NCI-H2227 (cell line): Measurements from ENCODE around the gene EEIG1.

Source experiments
- DNase-seq: peaks from one replicate; lab custom pipeline; 2025; ENCODE audit not compliant: unreplicated experiment; lab: John Stamatoyannopoulos, UW

EEIG1 gene

DNA sequence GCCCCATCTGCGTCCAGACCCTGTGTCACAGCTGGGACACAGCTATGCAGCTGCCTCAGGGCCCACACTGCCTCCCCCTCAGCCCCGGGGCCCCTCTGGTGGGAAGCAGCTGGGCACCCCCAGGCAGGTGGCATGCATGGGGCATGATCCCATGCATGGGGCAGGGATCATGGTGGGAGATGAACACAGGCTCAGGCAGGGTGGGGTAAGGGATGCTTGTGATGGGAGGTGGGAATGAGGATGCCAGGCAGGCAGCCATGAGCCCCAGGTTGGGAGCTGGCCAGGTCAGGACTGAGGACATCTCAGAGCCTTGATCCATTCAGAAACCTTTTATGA, 19.7 kb downstream of the EEIG1 start:
- DNase-seq = no peak

DNA sequence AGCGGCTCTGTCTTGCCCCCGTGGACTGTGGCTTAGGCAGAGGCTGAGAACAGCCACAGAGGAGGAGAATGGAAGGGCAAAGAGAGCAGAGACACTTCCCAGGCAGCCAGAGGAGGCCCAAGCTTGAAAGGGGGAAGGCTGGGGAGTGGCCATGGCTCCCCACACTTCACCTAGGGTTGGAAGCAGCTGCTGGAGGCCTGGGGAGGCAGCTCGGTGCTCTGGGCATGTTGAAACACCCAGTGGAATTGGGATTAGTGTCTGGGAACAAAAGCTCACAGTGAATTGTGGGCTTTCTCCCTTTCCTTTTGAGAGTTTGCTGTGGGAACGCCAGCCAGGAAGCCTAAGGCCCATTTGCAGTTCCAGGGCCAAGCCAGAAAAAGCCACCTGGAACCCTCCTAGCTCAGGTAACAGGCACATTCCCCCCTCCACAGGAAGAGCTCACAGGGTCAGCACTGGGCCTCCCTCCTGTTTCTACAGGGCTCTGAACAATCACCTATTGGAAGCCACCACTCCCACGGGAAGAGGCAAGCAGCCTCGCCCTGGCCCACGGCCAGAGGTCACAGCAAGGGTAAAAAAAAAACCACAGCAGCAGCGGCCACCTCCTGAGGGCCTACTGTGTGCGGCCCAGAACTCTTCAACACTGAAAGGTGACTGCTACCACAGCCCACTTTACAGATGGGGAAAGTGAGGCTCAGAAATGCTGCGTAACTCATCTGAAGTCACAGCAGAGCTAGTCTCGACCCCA, 20.2 kb downstream of the EEIG1 start:
- DNase-seq = no peak

DNA sequence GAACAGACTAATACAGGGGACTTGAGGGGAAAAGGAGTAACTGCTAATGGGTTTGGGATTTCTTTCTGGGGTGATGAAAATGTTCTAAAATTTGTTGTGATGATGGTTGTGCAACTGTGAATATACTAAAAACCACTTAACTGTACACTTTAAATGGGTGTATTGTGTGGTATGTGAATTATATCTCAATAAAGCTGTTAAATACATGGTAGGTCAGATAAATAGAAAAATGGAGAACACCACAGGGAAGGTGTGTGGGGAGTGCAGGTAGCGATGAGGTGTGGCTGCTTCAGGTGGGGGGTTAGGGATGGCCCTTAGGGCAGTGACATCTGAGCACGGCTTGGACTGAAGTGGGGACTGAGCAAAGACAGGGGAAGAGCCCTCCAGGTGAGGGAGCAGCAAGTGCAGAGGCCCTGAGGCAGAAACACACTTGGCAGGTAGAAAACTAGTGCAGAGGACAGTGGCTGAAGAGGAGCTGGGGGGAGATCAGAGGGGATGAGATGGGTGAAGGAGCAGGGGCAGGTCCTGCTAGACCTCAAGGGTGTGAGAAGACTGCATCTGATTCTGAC, 20.9 kb downstream of the EEIG1 start:
- DNase-seq = no peak

DNA sequence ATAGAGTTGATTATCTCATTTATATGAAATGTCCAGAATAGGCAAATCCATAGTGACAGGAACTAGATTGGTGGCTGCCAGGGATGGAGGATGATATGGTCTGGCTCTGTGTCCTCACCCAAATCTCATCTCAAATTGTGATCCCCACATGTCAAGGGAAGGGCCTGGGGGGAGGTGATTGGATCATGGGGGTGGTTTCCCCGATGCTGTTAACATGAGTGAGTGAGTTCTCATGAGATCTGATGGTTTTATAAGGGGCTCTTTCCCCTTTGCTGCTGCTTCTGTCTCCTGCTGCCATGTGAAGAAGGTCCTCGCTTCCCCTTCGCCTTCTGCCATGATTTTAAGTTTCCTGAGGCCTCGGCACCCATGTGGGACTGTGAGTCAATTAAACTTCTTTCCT, 21.4 kb downstream of the EEIG1 start:
- no peak for DNase-seq

DNA sequence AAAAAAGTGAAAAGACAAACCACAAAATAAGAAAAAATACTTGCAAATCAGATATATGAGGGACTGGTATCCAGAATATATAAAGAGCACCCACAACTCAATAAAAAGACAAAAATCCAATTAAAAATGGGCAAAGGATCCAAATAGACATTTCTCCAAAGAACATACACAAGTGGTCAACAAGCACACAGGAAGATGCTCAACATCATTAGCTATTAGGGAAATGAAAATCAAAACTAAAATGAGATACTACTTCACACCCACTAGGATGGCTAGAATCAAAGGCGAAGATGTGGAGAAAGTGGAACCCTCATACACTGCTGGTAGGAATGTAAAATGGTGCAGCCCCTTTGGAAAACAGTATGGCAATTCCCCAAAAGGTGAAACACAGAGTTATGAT, 22.1 kb downstream of the EEIG1 start:
- DNase-seq = no peak

DNA sequence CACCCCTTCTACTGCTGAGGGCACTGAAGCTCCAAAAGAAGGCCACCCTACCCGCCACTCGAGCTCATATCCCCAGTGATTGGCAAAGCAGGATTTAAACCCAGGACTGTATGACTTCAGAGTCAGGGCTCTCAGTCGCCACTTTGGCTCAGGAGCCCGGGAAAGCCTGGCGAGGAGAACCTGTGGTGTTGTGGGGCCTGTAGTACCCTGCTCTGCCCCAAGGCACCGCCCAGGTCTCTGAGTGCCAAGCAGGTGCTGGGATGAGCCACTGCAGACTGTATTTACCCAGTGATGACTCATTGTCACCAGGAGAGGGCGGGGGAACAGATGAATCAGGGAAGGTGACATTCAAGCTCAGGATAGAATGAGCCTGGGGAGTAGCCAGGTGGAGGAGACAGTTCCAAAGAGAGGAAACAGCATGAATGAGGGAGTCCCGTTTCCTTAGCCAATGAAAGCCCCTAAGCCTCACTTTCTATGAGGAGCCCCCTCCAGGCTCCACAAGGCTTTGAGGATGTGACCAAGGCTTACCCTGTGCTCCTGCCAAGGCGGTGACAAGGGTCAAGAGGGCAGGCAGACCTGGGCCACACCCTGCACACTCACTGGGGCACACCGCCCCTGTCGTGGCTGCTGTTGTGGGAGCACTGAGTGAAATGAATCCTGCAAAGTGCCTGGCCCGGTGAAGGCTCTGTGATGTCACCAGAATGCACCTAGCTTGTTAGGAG, 25.3 kb downstream of the EEIG1 start:
- peak; percentile 61 for DNase-seq

DNA sequence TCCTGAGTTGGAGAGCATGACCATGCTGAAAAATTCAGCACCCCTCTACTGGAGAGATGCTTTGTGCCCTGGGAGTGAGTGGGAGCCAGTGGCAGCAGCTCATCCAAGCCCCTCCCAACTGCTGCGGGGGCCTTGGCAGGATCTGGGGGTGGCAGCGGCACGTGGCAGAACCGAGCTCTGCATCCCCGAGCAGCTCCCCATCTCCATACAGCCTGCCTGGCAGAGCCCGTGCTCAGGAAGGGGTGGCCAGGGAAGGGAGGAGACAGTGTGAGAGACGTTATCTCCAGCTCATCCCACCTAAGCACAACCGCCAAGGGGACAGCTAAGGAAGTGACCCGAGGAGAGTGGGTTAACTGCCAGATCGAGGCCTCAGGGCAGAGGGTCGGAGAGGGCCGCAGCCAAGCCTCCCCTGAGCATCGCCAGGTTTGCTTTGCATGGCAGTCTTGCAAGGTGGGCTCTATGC, 25.9 kb downstream of the EEIG1 start:
- no peak for DNase-seq

DNA sequence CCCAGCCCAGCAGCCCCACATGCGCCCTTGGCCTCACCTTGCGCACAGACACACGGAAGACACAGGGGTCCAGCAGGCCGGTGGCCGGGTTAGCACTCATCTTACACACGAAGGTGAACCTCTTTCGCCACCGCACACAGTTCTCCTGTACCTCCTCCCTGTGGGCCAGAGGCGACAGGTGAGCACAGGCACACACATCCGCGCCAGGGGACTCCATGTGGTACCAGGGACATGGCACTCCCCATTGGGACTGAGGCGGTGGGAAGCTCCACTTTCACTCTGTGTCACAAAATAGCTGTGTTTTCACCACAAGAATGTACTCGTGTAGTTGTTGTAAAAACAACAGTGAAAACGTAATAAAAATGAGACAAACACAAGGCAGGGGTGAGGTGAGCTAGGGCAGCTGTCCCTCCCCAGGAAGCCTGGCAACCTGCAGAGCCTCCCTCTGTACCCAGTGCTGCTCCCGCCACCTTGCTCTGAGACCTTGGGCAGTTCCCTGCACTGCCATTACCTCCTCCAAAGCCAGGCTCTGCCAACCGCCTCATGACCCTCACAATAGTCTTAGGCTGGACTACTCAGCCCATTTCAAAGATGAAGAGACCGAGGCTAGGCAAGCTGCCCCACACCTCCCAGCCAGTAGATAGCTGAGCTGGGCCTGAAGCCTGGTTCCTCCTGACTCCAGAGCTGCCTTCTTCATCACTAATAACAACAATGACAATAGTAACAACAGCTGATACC, 26.9 kb downstream of the EEIG1 start:
- DNase-seq = no peak

DNA sequence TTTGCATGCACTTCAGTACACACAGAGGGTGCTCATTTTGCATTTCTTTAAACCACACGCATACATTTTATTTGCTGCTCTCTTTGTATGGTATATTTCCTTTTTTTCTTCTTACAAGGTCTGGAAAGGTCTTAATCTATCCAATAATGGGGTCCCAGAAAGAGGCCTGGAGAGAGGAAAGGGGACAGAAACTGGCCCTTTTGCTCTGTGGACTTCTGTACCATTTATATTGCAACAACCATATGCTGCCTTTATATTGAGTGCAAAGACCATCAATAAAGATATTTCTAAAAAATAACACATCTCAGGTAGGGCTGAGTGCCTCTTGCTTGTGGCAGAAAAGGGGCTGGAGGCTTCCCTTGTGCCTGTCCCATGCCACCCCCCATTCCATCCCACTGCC, 27.6 kb downstream of the EEIG1 start:
- DNase-seq = no peak

DNA sequence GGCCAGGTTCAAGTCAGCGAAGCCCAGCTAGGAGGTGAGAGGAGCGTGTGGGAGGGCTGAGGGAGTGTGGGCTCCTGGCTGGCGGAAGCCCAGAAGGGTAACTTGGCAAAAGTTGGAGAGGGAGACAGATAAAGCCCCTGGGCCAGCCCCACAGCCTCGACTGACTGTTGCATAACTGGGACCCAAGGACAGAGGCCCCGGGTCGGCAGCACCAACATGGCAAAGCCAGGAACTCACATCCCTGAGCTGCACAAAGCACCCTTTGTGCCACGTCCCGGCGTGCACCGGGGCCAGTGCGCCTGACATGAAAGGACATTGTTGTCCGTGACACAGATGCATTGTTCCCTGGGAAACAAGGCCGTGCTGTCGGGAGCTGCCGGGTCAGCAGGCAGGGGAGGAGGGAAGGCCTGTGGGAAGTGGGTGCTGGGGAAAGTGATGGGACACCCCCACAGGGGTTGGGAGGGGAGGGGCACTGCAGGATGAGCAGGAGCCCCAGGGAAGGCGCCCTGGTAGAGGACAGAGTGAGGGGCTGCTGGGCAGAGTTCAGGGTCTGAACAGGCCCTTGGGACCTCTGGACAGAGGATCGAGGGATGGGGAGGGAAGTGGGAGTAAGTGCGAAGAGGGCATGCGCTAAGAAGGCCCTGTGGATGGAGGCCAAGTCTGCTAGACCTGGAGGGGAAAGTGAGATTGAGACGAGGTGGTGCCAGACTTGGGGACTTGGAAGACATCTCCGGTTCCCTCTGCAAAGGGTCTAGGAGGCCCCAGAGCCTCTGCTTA, 30.1 kb downstream of the EEIG1 start:
- no peak for DNase-seq

DNA sequence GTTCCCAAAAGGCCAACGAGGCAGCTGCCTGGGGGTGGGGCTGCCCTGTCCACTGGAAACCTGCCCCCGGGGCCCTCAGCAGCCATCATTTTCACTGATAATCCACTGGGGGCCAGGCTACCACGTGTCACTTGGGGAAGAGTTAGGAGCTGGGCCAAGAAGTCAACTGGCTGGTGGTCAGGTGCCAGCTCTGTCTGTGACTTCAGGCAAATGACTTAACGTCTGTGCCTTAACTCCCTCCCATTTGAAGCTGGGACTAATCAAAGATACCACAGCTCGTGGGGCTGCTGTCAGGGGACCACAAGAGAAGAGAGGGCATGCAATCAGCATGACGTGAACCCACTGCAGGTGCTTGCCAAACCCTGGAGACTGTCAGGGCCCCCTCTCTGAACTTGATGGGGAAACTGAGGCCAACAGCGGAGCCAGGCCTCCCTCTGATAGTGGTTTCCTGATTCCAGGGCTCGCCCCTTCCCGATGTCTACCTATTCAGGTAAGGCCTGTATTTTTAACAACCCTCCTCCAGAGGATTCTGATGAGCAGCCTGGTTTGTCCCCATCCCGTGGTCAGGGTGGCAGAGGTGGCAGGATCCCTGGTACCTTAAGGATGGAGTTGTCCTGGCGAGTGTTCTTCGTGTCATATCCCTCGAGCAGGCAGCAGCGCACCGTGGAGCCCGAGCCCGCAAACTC, 30.8 kb downstream of the EEIG1 start:
- DNase-seq = no peak

DNA sequence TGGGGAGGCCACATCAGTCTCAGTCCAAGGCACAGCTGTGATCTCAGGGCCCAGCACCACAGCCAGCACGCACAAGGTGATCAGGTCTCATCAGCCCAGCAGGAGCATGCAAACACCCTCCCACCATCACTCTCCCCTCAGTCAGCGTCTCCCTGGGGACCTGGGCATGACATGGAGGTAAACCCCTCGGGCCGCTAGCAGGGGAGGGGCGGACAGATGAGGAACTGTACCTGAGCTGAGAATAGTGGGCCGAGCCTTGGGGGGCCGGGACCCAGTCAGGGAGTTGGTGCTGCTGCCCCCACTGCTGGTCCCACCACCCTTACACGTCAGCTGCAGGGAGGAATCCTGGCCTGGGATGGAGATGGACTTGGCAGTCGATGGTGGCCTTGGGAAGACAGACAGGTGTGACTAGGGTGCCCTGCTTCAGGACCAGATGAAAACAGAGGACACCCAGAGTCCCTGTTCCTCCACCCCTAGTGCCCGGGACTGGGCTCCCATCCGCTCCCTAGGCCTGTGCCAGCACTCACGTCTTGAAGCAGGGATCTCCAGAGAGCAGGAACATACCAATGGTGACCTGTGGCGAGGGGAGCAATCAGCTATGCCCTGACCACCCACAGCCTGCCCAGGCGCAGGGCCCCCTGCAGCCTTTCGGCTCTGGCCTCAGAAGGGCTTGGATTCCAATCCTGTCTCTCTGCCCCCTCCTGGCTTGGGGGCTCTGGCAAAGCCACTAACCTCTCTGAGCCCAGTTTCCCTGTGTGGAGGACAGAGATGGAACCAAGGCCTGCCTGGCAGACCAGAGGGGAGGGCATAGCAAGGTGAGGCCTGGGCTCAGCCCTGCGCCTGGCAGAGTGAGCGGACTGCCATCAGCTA, 32.7 kb downstream of the EEIG1 start:
- no peak for DNase-seq

DNA sequence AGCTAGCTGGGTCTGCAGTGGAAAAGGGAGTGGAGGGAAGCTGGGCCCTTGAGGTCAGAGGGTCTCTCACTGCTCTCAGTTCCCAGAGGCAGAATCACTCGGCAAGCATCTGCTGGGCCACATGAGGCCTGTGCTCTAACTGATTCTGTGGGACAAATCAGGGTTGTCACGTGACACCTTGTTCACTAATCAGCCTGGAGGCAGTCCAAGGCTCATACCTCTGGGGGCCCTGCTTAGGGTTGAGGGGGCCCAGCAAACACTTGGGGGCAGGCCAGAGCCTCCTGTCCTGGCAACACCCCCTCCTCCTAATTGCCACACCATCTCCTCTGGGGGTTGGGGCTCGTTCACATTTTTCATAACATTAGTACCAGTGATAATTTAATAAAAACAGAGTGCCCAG, 34.1 kb downstream of the EEIG1 start:
- DNase-seq = no peak

DNA sequence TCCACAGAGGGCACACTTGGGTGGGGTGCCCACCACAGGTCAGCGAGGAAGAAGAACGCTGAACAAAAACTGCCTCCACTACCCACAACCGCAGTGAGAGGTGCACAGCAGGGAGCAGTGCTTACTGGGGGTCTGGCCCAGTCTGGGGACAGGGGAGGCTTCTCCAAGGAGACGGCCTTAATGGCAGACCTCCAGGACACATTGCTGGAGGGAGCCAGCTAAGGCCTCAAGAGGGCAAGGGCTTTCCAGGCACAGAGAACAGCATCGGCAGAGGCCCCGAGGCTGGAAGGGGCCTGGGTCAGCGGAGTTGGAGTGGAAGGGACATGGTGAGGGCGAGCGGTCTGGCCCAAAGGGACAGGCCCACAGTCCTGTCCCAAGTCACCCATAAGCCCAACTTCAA, 34.8 kb downstream of the EEIG1 start:
- DNase-seq = no peak

DNA sequence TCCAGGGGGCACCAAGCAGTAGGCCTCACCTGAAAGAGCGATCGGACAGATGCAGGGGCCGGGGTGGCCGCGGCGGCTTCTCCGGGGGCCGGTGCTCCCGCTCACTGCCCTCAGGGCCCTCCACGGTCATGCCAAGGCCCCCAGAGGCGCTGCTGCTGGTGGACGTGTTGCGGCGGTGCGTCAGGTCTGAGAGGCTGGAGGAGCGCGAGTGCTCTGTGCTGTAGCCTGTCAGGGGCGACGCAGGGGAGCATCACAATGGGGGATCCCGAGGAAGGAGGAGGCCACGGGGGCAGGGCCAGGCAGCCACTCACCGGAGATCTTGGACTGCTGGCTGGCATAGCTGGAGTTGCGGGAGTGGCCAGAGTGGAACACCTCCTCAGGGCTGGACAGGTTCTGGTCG, 35.5 kb downstream of the EEIG1 start:
- DNase-seq = no peak

DNA sequence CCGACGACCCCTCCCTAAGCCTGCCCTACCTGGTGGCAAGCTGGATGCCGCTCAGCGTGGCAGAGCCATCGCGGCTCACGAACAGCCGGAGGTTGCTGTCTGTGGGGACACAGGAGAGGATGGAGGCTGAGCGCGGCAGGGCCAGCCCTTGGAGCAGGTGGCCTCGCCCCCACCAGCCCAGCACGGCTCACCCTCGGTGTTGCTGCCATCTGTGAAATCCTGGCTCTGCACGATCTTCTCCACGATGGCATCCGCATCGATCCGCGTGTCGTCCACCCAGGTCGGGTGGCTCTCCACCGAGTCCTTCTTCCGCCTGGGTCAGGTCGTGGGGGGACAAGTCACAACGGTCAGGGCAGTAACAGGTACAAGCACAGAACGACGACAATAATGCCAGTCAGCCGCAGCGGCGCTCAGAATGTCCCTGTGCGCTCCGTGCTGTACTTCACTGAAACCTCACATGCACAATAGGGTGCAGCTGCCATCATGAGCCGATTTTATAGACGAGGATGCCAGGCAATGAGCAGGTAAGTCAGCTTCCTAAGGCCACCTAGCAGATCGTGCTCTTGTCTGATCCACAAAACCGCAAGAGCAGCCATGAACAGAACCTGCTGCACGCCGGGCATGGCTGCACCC, 36.1 kb downstream of the EEIG1 start:
- no peak for DNase-seq

DNA sequence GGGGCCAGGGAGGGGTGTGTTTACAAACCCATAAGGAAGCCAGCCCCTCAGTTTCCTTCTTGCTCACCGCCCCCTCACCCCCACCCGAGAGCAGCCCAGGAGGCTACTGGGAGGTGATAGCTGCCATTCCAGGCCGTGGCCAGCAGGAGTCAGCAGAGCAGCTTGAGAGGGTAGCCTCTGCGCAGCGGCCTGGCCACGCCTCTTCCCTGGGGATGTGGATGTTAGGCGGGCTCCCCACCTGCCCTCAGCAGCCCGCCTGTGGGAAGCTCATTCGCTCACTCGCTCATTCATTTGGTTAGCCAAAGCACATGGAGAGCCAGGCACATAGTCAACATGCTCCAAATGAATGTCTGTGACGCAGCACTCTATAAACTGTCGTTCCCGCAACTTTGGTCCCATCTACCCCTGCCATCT, 37.1 kb downstream of the EEIG1 start:
- DNase-seq = peak; percentile 84

DNA sequence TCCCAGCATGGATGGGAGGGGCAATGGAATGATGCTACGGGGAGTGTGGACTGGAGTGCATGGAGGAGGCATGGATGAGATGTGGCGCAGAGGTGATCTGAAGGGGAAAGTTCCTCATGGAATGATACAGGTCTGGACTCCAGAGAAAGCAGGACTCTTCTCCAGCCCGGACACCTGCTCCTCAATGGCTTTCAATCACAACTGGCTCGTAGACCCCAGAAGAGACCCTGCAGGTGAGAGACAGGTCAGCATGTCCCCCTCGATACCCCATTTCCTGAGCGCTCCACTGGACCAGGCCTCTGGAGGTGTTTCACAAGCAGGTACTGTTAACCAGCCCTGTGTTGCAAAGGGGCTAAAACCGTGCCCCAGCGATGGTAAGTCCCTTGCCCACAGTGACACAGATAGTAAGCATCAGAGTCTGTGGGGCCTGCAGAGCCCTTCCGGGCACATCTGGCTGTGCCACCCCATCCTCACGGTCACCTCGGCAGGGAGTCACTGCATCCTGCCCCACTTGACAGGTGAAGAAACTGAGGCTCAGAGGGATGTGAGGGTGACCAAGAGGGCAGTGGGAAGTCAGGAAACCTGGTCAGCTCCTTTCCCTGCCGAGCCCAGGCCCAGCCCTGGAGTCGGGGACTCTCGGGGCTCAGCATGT, 37.7 kb downstream of the EEIG1 start:
- no peak for DNase-seq
